Subcutaneous abdominal adipose tissue (tissue), 5 donors: ENCODE data around the gene CREBBP.

ENCODE experiments used
- H3K27ac ChIP-seq: one replicate; pipeline ENCODE4 v1.7.0; 2013; ENCODE audit warnings: low read depth, mild to moderate bottlenecking, inconsistent platforms, low read length, moderate library complexity
- H3K27me3 ChIP-seq, 5 donors: one replicate each; pipeline ENCODE4 v1.7.0; 2013; ENCODE audit warnings: low read length in 5 of 5, inconsistent platforms in 1 of 5; ENCODE audit not compliant: control insufficient read depth in 5 of 5, insufficient read depth in 4 of 5
- H3K36me3 ChIP-seq, 5 donors: one replicate each; pipeline ENCODE4 v1.7.0; 2013; ENCODE audit warnings: low read length in 5 of 5; ENCODE audit not compliant: control insufficient read depth in 5 of 5, insufficient read depth in 5 of 5
- H3K4me1 ChIP-seq, 5 donors: one replicate each; pipeline ENCODE4 v1.7.0; 2013; ENCODE audit warnings: low read length in 5 of 5, mild to moderate bottlenecking in 3 of 5, moderate library complexity in 1 of 5; ENCODE audit not compliant: control insufficient read depth in 5 of 5, insufficient read depth in 5 of 5
- H3K4me3 ChIP-seq, 5 donors: one replicate each; pipeline ENCODE4 v1.7.0; 2013; ENCODE audit warnings: low read length in 5 of 5, low read depth in 1 of 5
- H3K9ac ChIP-seq, 5 donors: one replicate each; pipeline ENCODE4 v1.7.0; 2013; ENCODE audit warnings: low read length in 5 of 5, mild to moderate bottlenecking in 4 of 5, moderate library complexity in 3 of 5
- H3K9me3 ChIP-seq, 5 donors: one replicate each; pipeline ENCODE4 v1.7.0; 2013; ENCODE audit warnings: low read length in 5 of 5; ENCODE audit not compliant: control insufficient read depth in 5 of 5
- donor health status: healthy.
- donor health status: healthy.
- donor health status: healthy.
- donor health status: healthy.
- donor health status: healthy.

CREBBP gene

DNA sequence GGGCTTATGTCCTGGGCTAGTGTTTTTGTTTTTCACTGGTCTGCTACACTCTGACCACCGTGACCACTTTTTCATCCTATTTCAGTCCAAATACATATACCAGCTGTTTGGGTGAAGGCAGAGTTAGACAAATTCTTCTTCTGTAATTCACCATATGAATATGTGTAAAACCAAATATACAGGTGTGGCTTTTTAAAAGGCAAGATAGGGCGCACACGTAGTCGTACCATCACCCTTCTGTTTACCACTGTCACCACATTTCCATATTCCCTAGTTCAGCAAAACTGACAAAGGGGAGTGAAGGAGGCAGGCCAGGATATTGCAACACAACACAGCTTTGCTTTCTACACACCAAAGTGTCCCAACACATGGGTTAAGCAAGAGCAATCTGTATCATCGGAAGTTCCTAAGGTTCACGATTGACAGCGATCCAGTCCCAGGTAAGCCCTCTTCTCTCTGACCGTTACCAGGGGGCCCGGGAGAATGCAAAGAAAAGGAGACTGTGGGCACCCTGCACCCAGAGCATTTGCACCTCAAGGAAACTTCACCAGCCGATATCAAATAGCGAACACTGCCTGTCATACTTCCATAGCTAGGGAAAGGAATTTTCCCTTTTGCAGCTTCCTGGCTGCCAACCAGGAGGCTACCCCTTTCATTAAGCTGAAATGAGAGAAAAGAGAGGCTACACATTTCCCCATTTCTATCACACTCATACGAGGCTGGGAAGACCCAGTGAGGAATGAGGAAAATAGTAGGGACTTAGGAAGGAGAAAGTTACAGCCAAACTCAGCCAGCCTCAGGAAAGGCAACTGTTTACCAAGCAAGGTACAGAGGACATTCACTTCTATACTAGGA, 23.1 kb downstream of the CREBBP start:
- Histone ChIP-seq H3K4me3 (peak overlapping the region in 3 of 5 donors; percentile 5 to 46 (median 12)), H3K9ac (peak overlapping the region in 1 of 5 donors; percentile 21), H3K27me3 (no peaks in the 10 kb centered on the region), H3K4me1 (peaks cover 10 to 67% (median 59%) of the 10 kb centered on the region in 5 donors), H3K9me3 (no peaks in the 10 kb centered on the region), H3K27ac (peak overlapping the region; percentile 38), H3K36me3 (peaks cover 0 to 4% (median 0%) of the 10 kb centered on the region in 5 donors)

GRCh38 chr16:3856367-3857141, 24.0 kb downstream of the CREBBP start:
- H3K36me3 ChIP-seq, result peaks cover 0 to 4% (median 0%) of the 10 kb centered on the region in 5 donors
- H3K9me3 ChIP-seq, result no peaks in the 10 kb centered on the region
- H3K9ac ChIP-seq, result peak overlapping the region in 1 of 5 donors; percentile 41
- H3K27me3 ChIP-seq, result no peaks in the 10 kb centered on the region
- peaks cover 7 to 58% (median 50%) of the 10 kb centered on the region in 5 donors for H3K4me1 ChIP-seq
- no peak overlapping the region for H3K27ac ChIP-seq
- H3K4me3 ChIP-seq, result no peak overlapping the region

GRCh38 chr16:3854750-3855541, 25.6 kb downstream of the CREBBP start:
- Histone ChIP-seq H3K4me1 (peaks cover 5 to 48% (median 40%) of the 10 kb centered on the region in 5 donors), H3K27ac (no peak overlapping the region), H3K36me3 (peaks cover 0 to 14% (median 8%) of the 10 kb centered on the region in 5 donors), H3K27me3 (no peaks in the 10 kb centered on the region), H3K9me3 (no peaks in the 10 kb centered on the region), H3K4me3 (no peak overlapping the region), H3K9ac (no peak overlapping the region)

- H3K4me3 ChIP-seq, result no peak overlapping the region
- H3K27ac ChIP-seq, result no peak overlapping the region
- peaks cover 0 to 24% (median 19%) of the 10 kb centered on the region in 5 donors for H3K4me1 ChIP-seq
These were observed 30.0 kb downstream of the CREBBP start for GRCh38 chr16:3850544-3850899.

GRCh38 chr16:3849751-3850543, 30.6 kb downstream of the CREBBP start:
- no peak overlapping the region for H3K4me3 ChIP-seq
- peaks cover 0 to 23% (median 13%) of the 10 kb centered on the region in 5 donors for H3K4me1 ChIP-seq
- no peak overlapping the region for H3K27ac ChIP-seq
- no peaks in the 10 kb centered on the region for H3K27me3 ChIP-seq
- H3K36me3 ChIP-seq, result peaks cover 0 to 33% (median 18%) of the 10 kb centered on the region in 5 donors
- H3K9me3 ChIP-seq, result no peaks in the 10 kb centered on the region
- peak overlapping the region in 1 of 5 donors; percentile 20 for H3K9ac ChIP-seq

More at GRCh38 chr16:3850544-3850899, 30.0 kb downstream of the CREBBP start:
- Histone ChIP-seq H3K36me3 (peaks cover 0 to 33% (median 18%) of the 10 kb centered on the region in 5 donors), H3K9me3 (no peaks in the 10 kb centered on the region), H3K9ac (peak overlapping the region in 1 of 5 donors; percentile 20), H3K27me3 (no peaks in the 10 kb centered on the region)

DNA sequence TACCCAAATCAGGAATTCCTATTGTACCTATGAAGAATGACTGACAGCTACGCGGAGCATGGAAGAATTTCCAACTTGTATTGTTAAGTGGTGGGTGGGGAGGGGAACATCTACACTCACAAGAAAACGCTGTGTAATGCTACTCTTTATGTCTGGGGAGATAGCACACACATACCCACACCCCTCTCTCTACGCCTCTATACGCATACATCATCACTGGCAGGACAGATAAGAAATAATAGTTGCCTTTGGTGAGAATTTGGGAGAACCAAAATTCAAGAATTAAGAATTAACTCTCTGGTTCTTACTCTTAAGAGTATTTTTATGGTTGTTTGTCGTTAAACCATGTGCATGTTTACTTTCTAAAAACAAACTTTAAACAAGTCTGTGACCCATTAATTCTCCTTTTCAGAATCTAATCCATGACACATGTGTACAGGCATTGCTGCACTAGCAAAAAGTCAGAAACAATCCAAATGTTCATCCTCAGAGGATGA, 33.9 kb downstream of the CREBBP start:
- no peak overlapping the region for H3K4me3 ChIP-seq
- peaks cover 0 to 24% (median 9%) of the 10 kb centered on the region in 5 donors for H3K4me1 ChIP-seq
- no peak overlapping the region for H3K27ac ChIP-seq
- no peaks in the 10 kb centered on the region for H3K9me3 ChIP-seq
- H3K27me3 ChIP-seq, result no peaks in the 10 kb centered on the region
- peaks cover 0 to 28% (median 18%) of the 10 kb centered on the region in 5 donors for H3K36me3 ChIP-seq
- no peak overlapping the region for H3K9ac ChIP-seq

DNA sequence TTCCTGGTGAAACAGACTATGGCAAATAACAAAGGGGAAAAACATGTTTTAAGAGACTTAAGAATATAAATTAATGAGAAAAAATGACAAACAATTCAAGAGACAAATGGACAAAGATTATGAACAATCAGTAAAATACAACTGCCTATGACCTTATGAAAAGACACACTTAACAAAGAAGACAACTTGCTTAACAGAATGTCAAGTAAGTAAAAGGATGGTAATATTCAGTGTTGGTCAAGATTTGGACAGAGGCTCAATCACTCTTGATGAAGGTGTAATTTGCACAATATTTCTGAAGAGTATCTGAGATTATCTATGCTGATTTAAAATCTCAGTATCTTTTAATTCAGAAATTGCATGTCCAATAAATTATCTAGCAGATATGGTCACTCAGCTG, 34.4 kb downstream of the CREBBP start:
- H3K4me3 ChIP-seq, result no peak overlapping the region
- H3K9ac ChIP-seq, result no peak overlapping the region
- H3K36me3 ChIP-seq, result peaks cover 0 to 28% (median 18%) of the 10 kb centered on the region in 5 donors
- H3K4me1 ChIP-seq, result peaks cover 0 to 24% (median 11%) of the 10 kb centered on the region in 5 donors
- no peaks in the 10 kb centered on the region for H3K9me3 ChIP-seq
- no peaks in the 10 kb centered on the region for H3K27me3 ChIP-seq
- no peak overlapping the region for H3K27ac ChIP-seq

GRCh38 chr16:3842994-3843393, 37.5 kb downstream of the CREBBP start:
- Histone ChIP-seq H3K27me3 (no peaks in the 10 kb centered on the region), H3K36me3 (peaks cover 0 to 10% (median 0%) of the 10 kb centered on the region in 5 donors), H3K27ac (no peak overlapping the region), H3K4me1 (peaks cover 0 to 20% (median 11%) of the 10 kb centered on the region in 5 donors), H3K9me3 (no peaks in the 10 kb centered on the region), H3K9ac (no peak overlapping the region), H3K4me3 (no peak overlapping the region)
